ENCODE measurements around the gene SKP1.

The SKP1 gene

DNA sequence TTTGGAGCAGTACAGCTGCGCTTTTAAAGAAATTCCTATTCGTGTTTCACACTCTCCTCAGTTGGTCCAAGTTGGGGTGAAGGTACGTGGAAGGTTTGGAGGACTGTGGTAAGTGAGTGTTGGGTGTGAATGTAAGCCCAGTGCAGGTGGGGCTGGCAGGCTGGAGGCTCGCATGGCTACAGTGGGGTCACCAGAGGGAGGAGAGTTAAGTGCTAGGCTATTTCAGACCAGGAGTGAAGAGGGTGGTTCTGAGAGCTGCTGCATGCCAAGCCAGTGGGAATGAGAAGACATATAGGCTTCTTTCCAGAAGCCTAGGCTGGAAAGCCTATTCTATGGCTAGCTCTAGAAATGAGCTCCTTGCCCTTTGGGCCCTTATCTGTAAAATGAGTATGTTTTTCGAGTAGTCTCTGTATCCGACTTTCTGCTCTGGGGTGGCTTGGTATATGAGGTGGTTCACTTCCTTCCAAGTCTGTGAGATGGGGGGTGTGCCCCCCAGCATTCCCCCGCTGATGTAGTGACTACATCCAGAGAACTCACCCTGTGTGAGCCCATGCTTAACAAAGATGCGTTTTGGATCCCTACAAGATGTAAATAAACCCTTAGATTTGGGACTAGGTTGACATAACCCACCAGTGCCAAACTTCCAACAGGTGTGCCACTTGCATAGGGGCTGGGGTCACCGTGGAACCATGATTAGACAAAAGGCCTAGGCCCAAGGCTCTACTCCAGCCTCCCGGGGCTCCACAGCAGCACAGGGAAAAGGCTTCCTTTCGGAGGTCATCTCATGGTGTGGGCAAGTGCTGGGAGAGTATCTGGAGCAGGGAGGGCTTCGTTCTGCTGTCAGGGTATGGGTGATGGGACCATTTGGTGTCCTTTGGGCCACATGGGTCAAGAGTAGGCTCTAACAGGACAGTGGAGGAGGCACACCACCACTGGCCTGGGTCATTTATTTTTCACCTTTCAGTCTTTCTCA is 59.7 kb downstream of the SKP1 start:
- no peak overlapping the region for H3K27ac ChIP-seq (ENCODE audit: low read depth, low read length)
- H3K9ac ChIP-seq (ENCODE audit: low read length): no peak overlapping the region
- no peaks in the 10 kb centered on the region for H3K36me3 ChIP-seq (ENCODE audit: control insufficient read depth, insufficient read depth, low read length)
- H3K4me1 ChIP-seq (ENCODE audit: control insufficient read depth, insufficient read depth, low read length): peaks cover 9% of the 10 kb centered on the region
- peak overlapping the region; percentile 7 for H3K4me3 ChIP-seq (ENCODE audit: low read length)
- peaks cover 11% of the 10 kb centered on the region for H3K27me3 ChIP-seq (ENCODE audit: control insufficient read depth, insufficient read depth, low read length)

DNA sequence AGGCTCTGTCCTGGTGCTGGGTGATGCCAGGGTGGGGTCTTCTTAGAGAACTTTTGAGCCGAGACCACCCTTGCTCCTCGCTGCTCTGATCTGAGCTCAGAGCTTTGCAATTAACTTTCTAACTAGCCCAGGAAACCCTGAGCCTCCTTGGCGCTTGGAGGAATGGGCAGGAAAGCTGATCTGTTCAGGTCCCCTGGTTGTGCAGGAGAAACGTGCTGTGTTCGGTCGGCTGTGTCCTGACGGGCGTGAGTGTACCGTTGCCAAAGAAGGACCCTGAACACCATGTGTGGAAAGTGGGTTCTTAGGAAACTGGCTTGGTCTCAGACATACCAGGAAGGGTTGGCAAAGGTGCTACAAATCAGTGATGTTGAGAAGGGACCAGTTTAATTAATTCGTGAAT is 60.5 kb downstream of the SKP1 start:
- H3K27ac ChIP-seq (ENCODE audit: low read depth, low read length): no peak overlapping the region
- H3K4me1 ChIP-seq (ENCODE audit: control insufficient read depth, insufficient read depth, low read length): peaks cover 9% of the 10 kb centered on the region
- H3K4me3 ChIP-seq (ENCODE audit: low read length): no peak overlapping the region
- no peak overlapping the region for H3K9ac ChIP-seq (ENCODE audit: low read length)
- H3K36me3 ChIP-seq (ENCODE audit: control insufficient read depth, insufficient read depth, low read length): no peaks in the 10 kb centered on the region
- H3K27me3 ChIP-seq (ENCODE audit: control insufficient read depth, insufficient read depth, low read length): peaks cover 12% of the 10 kb centered on the region

DNA sequence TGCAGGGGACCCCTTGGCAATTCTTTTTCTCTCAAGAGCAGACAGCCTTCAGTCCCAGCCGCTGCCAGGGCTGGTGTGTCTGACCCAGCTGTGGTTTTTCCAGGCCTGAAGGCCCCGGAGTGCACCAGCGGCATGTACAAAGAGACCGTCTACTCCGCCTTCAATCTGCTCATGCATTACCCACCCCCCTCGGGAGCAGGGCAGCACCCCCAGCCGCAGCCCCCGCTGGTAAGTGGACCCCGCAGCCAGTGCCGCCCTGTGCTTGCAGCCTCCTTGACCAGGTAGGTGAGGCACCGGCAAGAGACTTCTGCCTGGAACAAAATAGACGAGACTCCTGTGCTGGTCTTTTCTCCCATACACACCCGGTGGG is 61.0 kb downstream of the SKP1 start:
- Histone ChIP-seq H3K4me1 (ENCODE audit: control insufficient read depth, insufficient read depth, low read length) (peaks cover 9% of the 10 kb centered on the region), H3K27ac (ENCODE audit: low read depth, low read length) (no peak overlapping the region), H3K4me3 (ENCODE audit: low read length) (peak overlapping the region; percentile 54), H3K9ac (ENCODE audit: low read length) (no peak overlapping the region), H3K27me3 (ENCODE audit: control insufficient read depth, insufficient read depth, low read length) (peaks cover 12% of the 10 kb centered on the region), H3K36me3 (ENCODE audit: control insufficient read depth, insufficient read depth, low read length) (no peaks in the 10 kb centered on the region)

DNA sequence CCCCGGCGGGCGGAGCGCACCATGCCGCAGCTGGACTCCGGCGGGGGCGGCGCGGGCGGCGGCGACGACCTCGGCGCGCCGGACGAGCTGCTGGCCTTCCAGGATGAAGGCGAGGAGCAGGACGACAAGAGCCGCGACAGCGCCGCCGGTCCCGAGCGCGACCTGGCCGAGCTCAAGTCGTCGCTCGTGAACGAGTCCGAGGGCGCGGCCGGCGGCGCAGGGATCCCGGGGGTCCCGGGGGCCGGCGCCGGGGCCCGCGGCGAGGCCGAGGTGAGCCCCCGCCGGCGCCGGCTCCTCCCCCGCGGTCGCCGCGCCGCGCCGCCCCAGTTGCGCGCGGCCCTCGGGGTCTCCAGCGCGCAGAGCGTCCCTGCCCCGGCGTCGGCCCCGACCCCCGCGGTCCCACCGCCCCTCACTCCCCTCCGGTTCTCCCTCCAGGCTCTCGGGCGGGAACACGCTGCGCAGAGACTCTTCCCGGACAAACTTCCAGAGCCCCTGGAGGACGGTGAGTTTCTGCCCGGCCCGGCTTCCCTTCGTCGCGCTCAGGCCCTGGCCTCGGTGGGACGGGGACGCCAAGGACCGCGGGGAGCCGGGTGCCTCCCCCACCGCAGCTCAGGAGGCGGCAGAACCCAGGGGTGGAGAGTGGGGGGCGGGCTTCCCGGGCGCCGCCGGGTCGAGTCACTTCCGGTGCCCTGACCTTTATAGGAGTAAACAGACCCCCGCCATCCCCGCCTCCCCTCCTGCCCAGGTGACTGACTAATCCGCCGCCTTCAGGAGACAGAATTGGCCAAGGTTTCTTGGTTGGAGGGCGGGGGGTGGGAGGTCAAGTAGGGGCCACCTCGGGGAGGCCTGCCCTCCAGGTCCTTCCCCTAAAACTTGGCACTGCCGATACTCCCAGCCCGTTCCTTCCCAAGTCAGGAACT is 61.6 kb downstream of the SKP1 start:
- peaks cover 12% of the 10 kb centered on the region for H3K27me3 ChIP-seq (ENCODE audit: control insufficient read depth, insufficient read depth, low read length)
- no peak overlapping the region for H3K9ac ChIP-seq (ENCODE audit: low read length)
- peak overlapping the region; percentile 54 for H3K4me3 ChIP-seq (ENCODE audit: low read length)
- H3K27ac ChIP-seq (ENCODE audit: low read depth, low read length): no peak overlapping the region
- H3K36me3 ChIP-seq (ENCODE audit: control insufficient read depth, insufficient read depth, low read length): no peaks in the 10 kb centered on the region
- H3K4me1 ChIP-seq (ENCODE audit: control insufficient read depth, insufficient read depth, low read length): peaks cover 9% of the 10 kb centered on the region

DNA sequence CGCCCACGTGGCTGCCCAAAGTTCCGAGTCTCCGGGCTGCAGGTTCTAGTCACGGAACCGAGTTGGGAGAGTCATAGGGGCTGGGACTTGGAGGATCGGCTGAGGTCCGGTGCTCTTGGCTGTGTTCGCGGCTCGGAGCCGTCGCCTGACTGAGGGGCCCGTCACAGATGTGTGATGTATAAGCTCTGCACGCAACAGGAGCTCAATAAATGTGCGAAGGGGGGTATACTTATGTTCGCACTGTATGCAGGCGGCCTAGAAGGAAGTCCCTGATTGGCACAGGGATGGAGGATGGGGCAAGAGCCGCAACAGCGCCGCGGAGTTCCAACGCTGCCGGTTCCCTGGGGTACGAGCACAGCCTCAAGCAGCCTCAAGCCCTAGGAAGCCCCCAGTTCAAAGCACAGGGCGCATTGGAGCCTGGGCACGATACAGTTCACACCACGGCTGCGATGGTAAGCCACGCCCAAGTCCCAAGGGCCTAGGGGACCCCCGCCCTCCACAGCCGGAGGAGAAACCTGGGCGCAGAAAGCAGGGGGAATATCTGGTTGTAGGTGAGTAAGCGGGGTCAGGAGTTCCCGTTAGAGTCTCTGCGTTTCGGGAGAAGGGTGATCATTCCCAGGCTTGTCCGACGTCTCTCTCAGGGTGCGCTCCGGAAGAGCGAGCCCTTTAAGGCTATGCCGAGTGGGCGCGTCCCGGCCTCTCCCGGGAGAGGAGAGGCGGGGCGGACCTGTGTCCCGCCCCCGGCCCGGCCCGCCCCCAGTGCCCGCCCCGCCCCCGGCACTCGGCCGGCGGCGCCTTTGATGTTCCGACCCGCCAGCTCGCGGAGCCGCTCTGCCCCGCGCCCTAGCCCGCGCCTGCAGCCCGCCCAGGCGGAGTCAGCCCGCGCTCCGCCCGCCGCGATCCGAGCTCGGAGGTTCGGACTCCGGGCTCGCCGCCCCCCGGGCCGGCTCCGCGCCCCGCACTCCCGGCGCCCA is 62.6 kb downstream of the SKP1 start, which contains the start of gene TCF7:
TCF7 (plus strand) TSS at position 780 of the 974 bp plus-strand sequence. CDS start 226 bp downstream, outside the sequence.
- H3K36me3 ChIP-seq (ENCODE audit: control insufficient read depth, insufficient read depth, low read length): no peaks in the 10 kb centered on the region
- no peak within 1 kb of the TSS for H3K27ac ChIP-seq (ENCODE audit: low read depth, low read length)
- H3K27me3 ChIP-seq (ENCODE audit: control insufficient read depth, insufficient read depth, low read length): peaks cover 12% of the 10 kb centered on the region
- peak within 1 kb of the TSS; percentile 17 for H3K9ac ChIP-seq (ENCODE audit: low read length)
- peak within 1 kb of the TSS; percentile 90 for H3K4me3 ChIP-seq (ENCODE audit: low read length)
- H3K4me1 ChIP-seq (ENCODE audit: control insufficient read depth, insufficient read depth, low read length): peaks cover 9% of the 10 kb centered on the region

DNA sequence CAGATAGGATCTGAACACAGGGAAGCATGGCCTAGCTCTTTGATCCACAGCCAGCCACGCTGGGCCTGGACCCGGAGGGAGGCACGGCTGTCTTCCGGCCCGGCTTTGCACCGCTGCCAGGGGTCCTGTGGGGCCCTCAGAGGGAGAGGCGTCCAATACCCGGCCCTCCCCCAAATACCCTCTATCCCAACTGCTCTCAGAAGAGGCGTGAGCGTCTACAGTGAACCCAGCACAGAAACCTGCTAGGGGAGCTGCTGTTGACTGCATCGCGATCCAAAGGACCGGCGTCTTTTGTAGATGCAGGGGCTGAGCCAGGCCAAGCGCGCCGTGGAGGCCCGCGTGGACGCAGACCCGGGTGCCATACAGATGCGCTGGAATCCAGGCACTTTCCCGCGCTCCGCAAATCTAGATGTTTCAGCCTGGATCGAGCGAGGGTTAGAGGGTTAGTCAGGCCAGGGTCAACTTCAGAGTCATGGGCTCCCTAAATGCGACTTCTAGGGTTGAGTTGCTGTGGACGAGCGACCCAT is 63.3 kb downstream of the SKP1 start:
- H3K36me3 ChIP-seq (ENCODE audit: control insufficient read depth, insufficient read depth, low read length): no peaks in the 10 kb centered on the region
- no peak overlapping the region for H3K27ac ChIP-seq (ENCODE audit: low read depth, low read length)
- H3K9ac ChIP-seq (ENCODE audit: low read length): no peak overlapping the region
- H3K4me1 ChIP-seq (ENCODE audit: control insufficient read depth, insufficient read depth, low read length): peaks cover 9% of the 10 kb centered on the region
- H3K4me3 ChIP-seq (ENCODE audit: low read length): peak overlapping the region; percentile 90
- peaks cover 12% of the 10 kb centered on the region for H3K27me3 ChIP-seq (ENCODE audit: control insufficient read depth, insufficient read depth, low read length)

DNA sequence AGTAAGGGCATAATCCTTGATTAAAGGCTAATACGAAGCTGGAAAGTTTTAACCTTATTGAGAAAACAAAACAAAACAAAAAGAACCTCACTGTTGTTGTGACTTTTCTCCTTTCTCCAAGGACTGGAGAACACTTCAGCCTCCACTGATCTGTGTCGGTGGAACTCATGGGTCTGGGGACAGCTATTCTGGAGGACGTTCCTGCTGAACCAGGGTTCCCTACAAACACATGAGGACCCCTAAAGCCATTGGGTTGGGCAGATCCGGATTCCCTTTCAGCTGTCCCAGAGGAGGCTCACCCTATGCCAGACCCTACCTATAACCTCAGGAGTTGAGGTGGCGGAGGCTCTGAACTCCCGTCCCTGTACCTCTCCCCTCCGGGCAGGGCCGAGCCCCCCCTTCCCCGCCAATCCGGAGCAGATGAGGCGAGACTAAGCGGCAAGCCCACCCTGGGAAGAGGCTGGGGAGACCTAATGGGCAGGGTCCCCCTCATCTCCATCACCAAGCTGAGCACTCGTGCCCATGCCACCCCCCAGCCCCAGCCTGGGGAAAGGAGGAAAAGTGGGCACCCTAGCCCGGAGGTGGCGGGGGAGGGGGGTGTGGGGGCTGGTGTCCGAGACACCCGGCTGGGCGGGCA is 63.9 kb downstream of the SKP1 start:
- no peaks in the 10 kb centered on the region for H3K36me3 ChIP-seq (ENCODE audit: control insufficient read depth, insufficient read depth, low read length)
- no peak overlapping the region for H3K9ac ChIP-seq (ENCODE audit: low read length)
- no peak overlapping the region for H3K27ac ChIP-seq (ENCODE audit: low read depth, low read length)
- H3K27me3 ChIP-seq (ENCODE audit: control insufficient read depth, insufficient read depth, low read length): peaks cover 12% of the 10 kb centered on the region
- no peak overlapping the region for H3K4me3 ChIP-seq (ENCODE audit: low read length)
- peaks cover 9% of the 10 kb centered on the region for H3K4me1 ChIP-seq (ENCODE audit: control insufficient read depth, insufficient read depth, low read length)

DNA sequence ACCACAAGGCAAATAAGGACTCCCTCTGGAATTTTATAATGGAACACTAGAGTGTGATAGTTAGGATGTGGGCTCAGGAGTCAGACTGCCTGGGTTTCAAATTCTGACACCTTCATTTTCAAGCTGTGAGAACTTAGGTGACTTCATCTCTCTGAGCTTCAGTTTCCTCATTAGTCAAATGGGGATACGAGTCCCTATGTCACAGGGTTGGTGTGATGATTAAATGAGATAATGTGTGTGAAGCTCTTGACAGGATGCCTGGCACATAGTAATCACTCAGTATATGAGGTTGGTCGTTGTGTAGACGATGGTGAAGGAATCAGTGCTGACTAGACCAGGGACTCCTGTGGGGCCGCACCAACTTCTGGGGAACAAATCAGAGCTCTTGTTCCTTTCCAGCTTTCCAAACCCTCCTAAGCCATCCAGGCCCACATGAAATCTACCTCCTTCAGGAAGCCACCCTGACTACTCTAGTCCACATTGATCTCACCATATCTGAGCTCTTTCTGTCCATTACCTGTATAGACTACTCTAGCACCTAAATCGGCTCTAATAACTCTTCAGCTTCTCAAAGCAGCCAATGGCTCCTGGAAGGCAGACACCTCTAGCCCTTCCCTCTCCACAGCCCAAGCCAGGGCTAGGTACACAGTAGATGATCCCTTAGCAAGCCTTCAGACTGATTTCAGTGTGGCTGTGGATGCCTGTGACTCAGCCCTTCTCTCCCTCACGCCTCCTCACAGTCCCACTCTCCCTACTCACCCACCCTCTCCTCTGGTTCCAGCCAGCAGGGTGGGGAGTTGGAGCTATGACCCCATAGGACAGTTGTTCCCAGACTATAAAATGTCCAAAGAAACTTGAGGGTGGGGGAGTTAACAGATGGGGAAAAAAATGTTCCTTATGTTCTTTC is 64.8 kb downstream of the SKP1 start:
- Histone ChIP-seq H3K9ac (ENCODE audit: low read length) (no peak overlapping the region), H3K4me3 (ENCODE audit: low read length) (no peak overlapping the region), H3K4me1 (ENCODE audit: control insufficient read depth, insufficient read depth, low read length) (peaks cover 9% of the 10 kb centered on the region), H3K27me3 (ENCODE audit: control insufficient read depth, insufficient read depth, low read length) (peaks cover 12% of the 10 kb centered on the region), H3K27ac (ENCODE audit: low read depth, low read length) (no peak overlapping the region), H3K36me3 (ENCODE audit: control insufficient read depth, insufficient read depth, low read length) (no peaks in the 10 kb centered on the region)

DNA sequence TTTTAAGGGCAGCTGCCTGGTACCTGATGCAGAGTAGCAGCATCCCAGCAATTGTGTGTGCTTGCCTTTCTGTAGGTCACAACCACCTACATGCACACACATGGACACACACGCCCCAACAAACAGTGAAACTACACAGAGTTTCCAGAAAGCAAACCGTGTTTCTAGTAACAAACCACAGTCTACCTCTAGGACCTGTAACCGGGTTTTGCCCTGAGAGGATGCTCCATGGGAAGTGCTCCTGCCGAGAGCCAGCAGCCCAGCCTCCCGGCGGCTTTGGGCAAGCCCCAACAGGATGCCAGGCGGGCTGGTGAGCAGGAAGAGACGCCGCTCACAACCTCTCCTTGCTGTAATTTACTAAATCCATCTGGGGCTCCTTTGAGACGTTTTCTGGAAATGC is 66.4 kb downstream of the SKP1 start:
- Histone ChIP-seq H3K36me3 (ENCODE audit: control insufficient read depth, insufficient read depth, low read length) (no peaks in the 10 kb centered on the region), H3K27ac (ENCODE audit: low read depth, low read length) (no peak overlapping the region), H3K27me3 (ENCODE audit: control insufficient read depth, insufficient read depth, low read length) (peaks cover 12% of the 10 kb centered on the region), H3K4me1 (ENCODE audit: control insufficient read depth, insufficient read depth, low read length) (peaks cover 9% of the 10 kb centered on the region), H3K4me3 (ENCODE audit: low read length) (no peak overlapping the region), H3K9ac (ENCODE audit: low read length) (no peak overlapping the region)

DNA sequence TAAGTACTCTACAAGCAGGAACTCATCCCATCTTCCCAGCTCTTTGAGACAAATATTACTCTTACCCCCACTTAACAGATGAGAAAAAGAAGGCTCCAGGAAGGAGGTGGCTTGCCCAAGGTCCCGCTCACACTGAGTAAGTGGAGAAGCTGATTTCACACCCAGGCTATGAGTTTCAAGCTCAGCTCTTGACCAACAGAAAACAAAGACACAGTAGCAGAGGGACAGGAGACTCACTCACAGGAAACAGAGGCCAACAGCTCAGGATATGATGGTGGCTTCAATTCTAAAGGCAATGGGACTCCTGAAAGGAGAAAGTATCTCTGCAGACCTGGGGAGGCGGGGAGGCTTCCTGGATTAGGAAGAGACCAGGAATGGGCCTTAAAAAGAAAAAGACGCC is 69.0 kb downstream of the SKP1 start:
- H3K27ac ChIP-seq (ENCODE audit: low read depth, low read length): no peak overlapping the region
- H3K9ac ChIP-seq (ENCODE audit: low read length): no peak overlapping the region
- peaks cover 4% of the 10 kb centered on the region for H3K27me3 ChIP-seq (ENCODE audit: control insufficient read depth, insufficient read depth, low read length)
- no peaks in the 10 kb centered on the region for H3K4me1 ChIP-seq (ENCODE audit: control insufficient read depth, insufficient read depth, low read length)
- H3K36me3 ChIP-seq (ENCODE audit: control insufficient read depth, insufficient read depth, low read length): no peaks in the 10 kb centered on the region
- no peak overlapping the region for H3K4me3 ChIP-seq (ENCODE audit: low read length)

All from rectal smooth muscle tissue (tissue), 1 donor.